ENCODE measurements around the gene SIDT1.

Gene SIDT1

DNA sequence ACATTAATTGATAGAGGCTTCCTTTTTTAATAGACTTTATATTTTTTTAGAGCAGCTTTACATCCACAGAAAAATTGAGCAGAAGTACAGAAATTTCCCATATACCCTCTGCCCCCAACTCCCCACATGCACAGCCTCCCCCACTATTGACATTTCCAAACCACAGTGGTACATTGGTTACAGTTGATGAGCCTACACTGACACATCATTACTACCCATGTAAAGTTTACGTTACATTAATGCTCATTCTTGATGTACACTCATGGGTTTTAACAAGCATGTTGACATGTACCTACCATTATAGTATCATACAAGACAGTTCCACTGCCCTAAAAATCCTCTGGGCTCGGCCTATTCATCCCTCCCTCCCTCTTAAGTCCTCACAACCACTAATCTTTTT, 85.4 kb downstream of the SIDT1 start:
- H3K9me3 ChIP-seq (ENCODE audit: insufficient read depth, low read depth, low read length), result no peaks in the 10 kb centered on the region
- TF ChIP-seq EZH2phosphoT487 (IDR thresholded peaks at IDR 0.05; ENCODE audit: borderline replicate concordance), result no peak
- TF ChIP-seq, protein P1, sequence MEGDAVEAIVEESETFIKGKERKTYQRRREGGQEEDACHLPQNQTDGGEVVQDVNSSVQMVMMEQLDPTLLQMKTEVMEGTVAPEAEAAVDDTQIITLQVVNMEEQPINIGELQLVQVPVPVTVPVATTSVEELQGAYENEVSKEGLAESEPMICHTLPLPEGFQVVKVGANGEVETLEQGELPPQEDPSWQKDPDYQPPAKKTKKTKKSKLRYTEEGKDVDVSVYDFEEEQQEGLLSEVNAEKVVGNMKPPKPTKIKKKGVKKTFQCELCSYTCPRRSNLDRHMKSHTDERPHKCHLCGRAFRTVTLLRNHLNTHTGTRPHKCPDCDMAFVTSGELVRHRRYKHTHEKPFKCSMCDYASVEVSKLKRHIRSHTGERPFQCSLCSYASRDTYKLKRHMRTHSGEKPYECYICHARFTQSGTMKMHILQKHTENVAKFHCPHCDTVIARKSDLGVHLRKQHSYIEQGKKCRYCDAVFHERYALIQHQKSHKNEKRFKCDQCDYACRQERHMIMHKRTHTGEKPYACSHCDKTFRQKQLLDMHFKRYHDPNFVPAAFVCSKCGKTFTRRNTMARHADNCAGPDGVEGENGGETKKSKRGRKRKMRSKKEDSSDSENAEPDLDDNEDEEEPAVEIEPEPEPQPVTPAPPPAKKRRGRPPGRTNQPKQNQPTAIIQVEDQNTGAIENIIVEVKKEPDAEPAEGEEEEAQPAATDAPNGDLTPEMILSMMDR (conservative IDR thresholded peaks at IDR 0.05; ENCODE audit: low read length), result no peak
- no peak overlapping the region for H3K4me2 ChIP-seq (ENCODE audit: low read depth, low read length, poor library complexity, severe bottlenecking)
- no peak overlapping the region for H3K4me3 ChIP-seq (ENCODE audit: low read length, poor library complexity, severe bottlenecking)
- no peaks in the 10 kb centered on the region for H3K27me3 ChIP-seq (ENCODE audit: insufficient read depth, low read length, poor library complexity, severe bottlenecking)
- no peaks in the 10 kb centered on the region for H3F3A ChIP-seq (ENCODE audit: low read depth)
- H3K9ac ChIP-seq (ENCODE audit: low read depth, low read length, poor library complexity, severe bottlenecking), result no peak overlapping the region
- no peaks in the 10 kb centered on the region for H3K36me3 ChIP-seq (ENCODE audit: insufficient read depth, low read length)
- no peaks in the 10 kb centered on the region for H3K4me1 ChIP-seq (ENCODE audit: insufficient read depth, low read length, poor library complexity, severe bottlenecking)
- no peak overlapping the region for H2AFZ ChIP-seq (ENCODE audit: low read length)
- H3K9me2 ChIP-seq (replicated peaks; ENCODE audit: low read depth, low read length), result no peaks in the 10 kb centered on the region
- H3K79me2 ChIP-seq (ENCODE audit: insufficient read depth, low read length), result no peaks in the 10 kb centered on the region
- H4K20me1 ChIP-seq (ENCODE audit: insufficient read depth, low read length, poor library complexity, severe bottlenecking), result no peaks in the 10 kb centered on the region

DNA sequence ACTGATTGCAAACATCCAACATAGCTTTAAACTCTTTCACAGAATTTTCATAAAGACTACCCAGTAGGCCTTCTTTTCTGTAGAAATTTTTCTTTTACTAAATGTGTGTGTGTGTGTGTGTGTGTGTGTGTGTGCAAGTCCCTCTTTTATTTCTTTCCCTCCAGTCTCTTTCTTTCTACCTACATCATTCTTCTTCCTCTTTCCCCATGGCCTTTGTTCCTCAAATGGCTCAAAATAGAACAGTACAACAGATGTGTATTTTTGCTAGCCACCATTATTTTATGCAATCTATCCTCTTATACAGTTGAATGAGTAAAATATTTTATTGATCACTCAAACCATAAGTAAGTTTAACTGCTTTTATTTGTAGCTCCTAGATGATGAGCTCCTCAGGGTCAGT, 87.7 kb downstream of the SIDT1 start:
- H3K9ac ChIP-seq (ENCODE audit: low read depth, low read length, poor library complexity, severe bottlenecking), result no peak overlapping the region
- H3K4me1 ChIP-seq (ENCODE audit: insufficient read depth, low read length, poor library complexity, severe bottlenecking), result no peaks in the 10 kb centered on the region
- TF ChIP-seq, protein P1 (conservative IDR thresholded peaks at IDR 0.05; ENCODE audit: low read length), result no peak
- TF ChIP-seq EZH2phosphoT487 (IDR thresholded peaks at IDR 0.05; ENCODE audit: borderline replicate concordance), result no peak
- H3K9me3 ChIP-seq (ENCODE audit: insufficient read depth, low read depth, low read length), result no peaks in the 10 kb centered on the region
- no peak overlapping the region for H2AFZ ChIP-seq (ENCODE audit: low read length)
- no peaks in the 10 kb centered on the region for H4K20me1 ChIP-seq (ENCODE audit: insufficient read depth, low read length, poor library complexity, severe bottlenecking)
- no peak overlapping the region for H3K4me2 ChIP-seq (ENCODE audit: low read depth, low read length, poor library complexity, severe bottlenecking)
- H3K4me3 ChIP-seq (ENCODE audit: low read length, poor library complexity, severe bottlenecking), result no peak overlapping the region
- H3K36me3 ChIP-seq (ENCODE audit: insufficient read depth, low read length), result no peaks in the 10 kb centered on the region
- H3F3A ChIP-seq (ENCODE audit: low read depth), result no peaks in the 10 kb centered on the region
- H3K27me3 ChIP-seq (ENCODE audit: insufficient read depth, low read length, poor library complexity, severe bottlenecking), result no peaks in the 10 kb centered on the region
- H3K9me2 ChIP-seq (replicated peaks; ENCODE audit: low read depth, low read length), result no peaks in the 10 kb centered on the region
- no peaks in the 10 kb centered on the region for H3K79me2 ChIP-seq (ENCODE audit: insufficient read depth, low read length)

DNA sequence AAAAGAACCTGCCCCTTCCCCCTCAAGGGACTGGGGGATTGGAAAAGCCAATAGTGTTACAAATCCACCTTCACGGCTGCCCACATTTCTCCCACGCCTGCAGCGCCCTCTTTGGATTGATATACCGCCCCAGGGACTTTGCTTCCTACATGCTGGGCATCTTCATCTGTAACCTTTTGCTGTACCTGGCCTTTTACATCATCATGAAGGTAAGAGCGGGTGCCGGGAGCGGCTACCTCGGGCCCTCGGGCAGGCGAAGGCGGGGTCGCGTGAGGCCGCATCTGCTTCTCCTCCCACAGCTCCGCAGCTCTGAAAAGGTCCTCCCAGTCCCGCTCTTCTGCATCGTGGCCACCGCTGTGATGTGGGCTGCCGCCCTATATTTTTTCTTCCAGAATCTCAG, 91.0 kb downstream of the SIDT1 start:
- no peaks in the 10 kb centered on the region for H3K79me2 ChIP-seq (ENCODE audit: insufficient read depth, low read length)
- no peak overlapping the region for H3K4me2 ChIP-seq (ENCODE audit: low read depth, low read length, poor library complexity, severe bottlenecking)
- H3K4me3 ChIP-seq (ENCODE audit: low read length, poor library complexity, severe bottlenecking), result no peak overlapping the region
- H3K9ac ChIP-seq (ENCODE audit: low read depth, low read length, poor library complexity, severe bottlenecking), result no peak overlapping the region
- no peak for TF ChIP-seq EZH2phosphoT487 (IDR thresholded peaks at IDR 0.05; ENCODE audit: borderline replicate concordance)
- TF ChIP-seq, protein P1 (conservative IDR thresholded peaks at IDR 0.05; ENCODE audit: low read length), result 0 out of 2 replicates have a peak, but pooled peaks have one; percentile 19
- H4K20me1 ChIP-seq (ENCODE audit: insufficient read depth, low read length, poor library complexity, severe bottlenecking), result no peaks in the 10 kb centered on the region
- H3K36me3 ChIP-seq (ENCODE audit: insufficient read depth, low read length), result no peaks in the 10 kb centered on the region; the same call in 1 of the 2 replicates
- no peaks in the 10 kb centered on the region for H3K27me3 ChIP-seq (ENCODE audit: insufficient read depth, low read length, poor library complexity, severe bottlenecking)
- H2AFZ ChIP-seq (ENCODE audit: low read length), result no peak overlapping the region
- no peaks in the 10 kb centered on the region for H3K4me1 ChIP-seq (ENCODE audit: insufficient read depth, low read length, poor library complexity, severe bottlenecking)
- no peaks in the 10 kb centered on the region for H3K9me3 ChIP-seq (ENCODE audit: insufficient read depth, low read depth, low read length)
- H3K9me2 ChIP-seq (replicated peaks; ENCODE audit: low read depth, low read length), result no peaks in the 10 kb centered on the region
- no peaks in the 10 kb centered on the region for H3F3A ChIP-seq (ENCODE audit: low read depth)
